SK-N-MC (cell line): ENCODE measurements around the gene AP3S1.

ENCODE experiments used
- EZH2 ChIP-seq: fragments of 200-600 bp; sonication (generic); IDR thresholded peaks from one replicate; pipeline ENCODE4 v1.6.1; 2017; ENCODE audit warnings: antibody characterized with exemption
- FOXP2 ChIP-seq: optimal IDR thresholded peaks from 2 replicates; pipeline ENCODE3; 2011; ENCODE audit warnings: mild to moderate bottlenecking, moderate library complexity; ENCODE audit not compliant: insufficient read depth; ENCODE audit errors: extremely low read length, control extremely low read depth
- POLR2AphosphoS5 ChIP-seq: IDR thresholded peaks from 2 replicates; pipeline ENCODE4 v1.6.1; 2012; ENCODE audit warnings: mild to moderate bottlenecking, low read depth, low read length, borderline replicate concordance

DNA sequence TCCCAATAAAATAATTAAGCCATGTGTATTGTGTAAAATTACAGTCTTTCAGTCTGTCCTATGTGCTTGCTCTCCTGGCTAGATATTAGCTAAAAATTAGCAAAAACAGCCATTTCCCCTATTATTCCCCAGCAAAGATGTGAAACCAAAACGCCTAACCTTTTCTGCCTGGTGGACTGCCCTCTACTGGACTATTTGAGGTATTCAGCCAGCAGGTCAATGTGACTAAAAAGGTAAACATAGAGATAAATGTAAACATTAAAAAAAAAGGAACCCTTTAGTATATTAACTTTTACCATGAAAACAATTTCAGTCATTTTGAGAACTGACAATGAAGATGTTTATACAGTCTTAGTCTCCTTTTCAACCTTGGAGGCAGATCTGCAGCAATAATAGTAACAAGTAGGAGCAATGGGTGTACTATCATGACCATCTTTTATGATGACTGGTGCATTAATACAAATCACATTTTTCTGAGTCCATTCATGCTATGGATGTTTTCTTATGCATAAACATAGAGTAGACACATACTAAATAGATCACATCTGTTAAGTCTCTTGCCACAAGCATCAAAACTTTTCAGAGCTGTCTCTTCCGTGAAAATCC is 10.5 kb upstream of the AP3S1 start:
- TF ChIP-seq FOXP2: no peak
- TF ChIP-seq EZH2: no peak
- TF ChIP-seq POLR2AphosphoS5: no peak
